ENCODE results near the gene NUAK1.

The NUAK1 gene

DNA sequence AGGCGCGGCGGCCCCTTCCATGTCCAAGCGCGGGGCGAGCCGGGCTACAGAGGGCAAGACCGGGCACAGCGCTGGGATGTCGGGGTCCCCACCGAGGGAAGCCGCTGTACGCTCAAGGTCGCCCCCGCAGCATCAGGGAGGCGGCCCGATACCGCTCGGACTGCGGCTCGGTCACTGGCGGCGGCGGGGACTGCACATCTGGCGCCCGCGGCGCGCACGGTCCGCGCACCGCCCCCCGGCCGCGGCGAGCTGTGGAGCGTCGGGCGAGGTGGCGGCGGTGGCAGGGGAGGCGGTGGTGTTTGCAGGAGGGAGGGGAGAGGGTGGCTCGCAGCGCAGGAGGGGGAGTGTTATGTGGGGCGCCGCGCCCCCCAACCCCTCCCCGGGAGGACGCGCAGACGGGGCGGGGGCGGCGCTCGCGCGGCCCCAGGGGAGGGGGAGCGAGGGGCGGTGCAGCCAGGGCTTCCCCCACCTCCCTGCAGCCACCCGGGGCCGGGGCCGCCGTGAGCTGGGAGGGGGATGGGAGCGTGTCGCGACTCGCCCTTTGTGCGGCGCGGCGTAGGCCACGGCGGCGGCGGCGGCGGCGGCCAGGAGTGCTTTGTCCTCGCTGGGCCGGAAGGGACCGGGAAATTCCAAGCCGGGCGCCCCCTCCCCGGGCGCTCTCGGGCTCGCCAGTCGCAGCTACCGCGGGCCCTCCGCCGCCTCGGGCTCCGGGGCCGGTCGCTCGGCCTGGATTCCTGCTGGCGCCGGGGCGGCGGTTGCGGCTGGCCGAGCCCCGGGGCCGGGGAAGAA lies at the start of gene NUAK1:
Gene NUAK1 (minus strand): TSS at position 322 of the 789 bp plus-strand sequence. CDS start 301 bp downstream, at position 21.
- DNase-seq (ENCODE audit: low read depth) = no peak

DNA sequence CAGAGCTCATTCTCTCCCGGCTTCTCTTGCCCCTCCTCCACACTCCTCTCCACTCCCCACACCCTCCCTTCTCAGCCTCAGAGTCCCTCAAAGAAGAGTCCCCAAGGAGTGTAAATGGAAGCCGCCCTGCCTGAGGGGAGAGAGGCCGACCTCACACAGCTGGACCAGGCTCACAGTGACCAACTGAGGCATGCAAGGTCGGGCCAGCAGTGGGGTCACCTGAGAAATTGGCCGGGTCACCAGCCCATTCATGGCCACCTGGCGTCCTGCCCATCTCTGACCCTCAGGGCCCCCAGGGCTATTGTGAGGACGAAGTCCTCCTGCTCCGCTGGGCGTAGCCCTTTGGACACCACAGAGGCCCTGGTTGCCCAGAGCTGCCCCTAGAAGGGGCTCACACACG lies 49.5 kb upstream of the NUAK1 start:
- DNase-seq (ENCODE audit: low read depth) = no peak

DNA sequence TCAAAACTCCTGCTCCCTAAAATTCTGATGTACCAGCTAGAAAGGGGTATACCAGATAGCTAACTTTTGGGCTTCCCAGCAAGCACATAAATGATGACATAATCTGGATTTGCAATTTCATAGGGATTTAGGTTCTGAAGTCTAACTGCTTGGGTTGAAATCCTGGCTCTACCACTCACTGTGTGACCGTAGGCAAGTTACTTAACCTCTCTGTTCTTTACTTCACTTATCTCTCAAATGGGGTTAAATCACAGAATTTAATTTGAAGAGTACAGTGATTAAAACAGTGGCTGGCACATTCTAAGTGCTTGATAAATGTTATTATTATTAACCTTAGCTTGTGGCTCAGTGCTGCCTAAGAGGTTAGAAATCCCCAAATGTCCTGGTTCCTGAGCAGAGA lies 49.1 kb upstream of the NUAK1 start:
- DNase-seq (ENCODE audit: low read depth) = no peak

DNA sequence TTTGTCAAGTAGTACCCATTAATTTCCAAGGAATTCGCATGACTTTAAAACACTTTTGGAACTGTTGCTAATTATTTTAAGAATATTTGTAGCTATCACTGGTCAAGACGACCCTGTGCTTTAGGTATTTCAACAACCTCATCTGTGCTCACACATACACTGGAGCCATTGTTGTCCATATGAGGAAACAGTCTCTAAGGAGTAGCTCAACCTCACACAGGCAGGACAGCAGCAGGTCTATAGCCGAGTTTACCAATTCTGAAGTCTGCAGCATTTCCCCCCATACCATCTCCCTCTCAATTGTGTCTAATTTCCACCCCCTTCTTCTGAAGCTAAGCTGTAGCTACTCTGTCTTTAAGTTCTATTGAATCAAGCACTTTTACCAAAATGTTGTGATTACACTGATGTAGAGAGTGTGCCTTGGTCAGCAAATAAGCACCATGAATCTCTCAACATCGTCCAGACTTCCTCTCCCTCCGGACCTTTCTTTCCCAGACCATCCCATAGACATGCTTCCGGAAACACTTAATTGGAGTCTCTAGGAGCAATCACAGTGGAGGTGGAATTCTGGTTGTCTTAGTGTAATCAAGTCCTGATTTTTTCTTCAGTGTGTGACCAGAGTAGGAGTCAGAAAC lies 48.5 kb upstream of the NUAK1 start:
- DNase-seq (ENCODE audit: low read depth) = no peak

DNA sequence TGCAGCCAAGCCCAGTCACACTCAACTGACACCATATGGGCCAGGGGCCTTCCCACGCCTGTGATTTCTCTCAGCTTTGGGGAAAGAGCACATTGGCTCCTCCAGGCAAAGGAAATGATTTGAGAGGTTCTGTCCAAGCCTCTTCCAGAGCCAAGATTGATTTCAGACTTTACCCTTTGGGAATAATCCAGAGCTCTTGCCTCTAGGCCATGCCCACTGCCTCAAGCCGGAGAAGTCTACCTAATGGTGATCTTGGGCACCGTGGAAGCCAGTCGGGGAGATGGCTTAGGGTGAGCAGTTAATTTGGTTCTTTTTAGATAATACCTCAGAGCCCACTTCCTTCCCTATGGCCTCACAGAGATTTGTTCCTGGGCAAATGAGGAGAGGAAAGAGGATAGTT lies 45.0 kb upstream of the NUAK1 start:
- DNase-seq (ENCODE audit: low read depth) = no peak

DNA sequence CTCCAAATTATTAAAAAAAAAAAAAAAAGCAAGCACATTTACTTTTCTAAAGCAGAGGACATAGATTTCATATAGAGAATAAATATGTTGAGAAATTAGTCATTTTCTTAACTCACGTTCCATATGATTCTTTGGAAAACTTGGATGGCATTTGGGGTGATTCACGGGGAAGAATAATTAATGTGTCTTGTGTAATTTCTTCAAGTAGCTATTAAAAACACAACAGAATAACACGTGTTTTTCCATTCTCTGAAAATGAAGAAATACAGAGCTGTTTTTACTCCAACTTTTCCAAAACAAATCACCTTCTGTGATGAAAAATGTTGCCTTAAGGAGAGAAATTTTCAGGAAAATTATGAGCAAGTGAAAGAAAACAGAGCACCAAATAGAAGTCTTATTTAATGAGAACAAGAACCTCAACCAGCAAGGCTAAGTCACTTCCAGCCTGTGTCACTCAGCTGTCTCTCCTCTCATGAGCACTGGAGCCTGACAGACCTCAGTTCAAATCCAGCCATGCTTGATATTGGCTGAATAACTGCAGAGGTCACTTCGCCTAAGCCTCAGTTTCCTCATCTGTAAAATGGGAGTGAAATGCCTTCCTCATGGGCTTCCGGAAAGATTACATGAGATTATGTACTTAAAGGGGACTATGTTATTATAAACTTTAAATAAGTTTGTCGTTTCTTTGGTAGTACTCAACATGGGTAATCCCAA lies 42.8 kb upstream of the NUAK1 start:
- DNase-seq (ENCODE audit: low read depth) = no peak

DNA sequence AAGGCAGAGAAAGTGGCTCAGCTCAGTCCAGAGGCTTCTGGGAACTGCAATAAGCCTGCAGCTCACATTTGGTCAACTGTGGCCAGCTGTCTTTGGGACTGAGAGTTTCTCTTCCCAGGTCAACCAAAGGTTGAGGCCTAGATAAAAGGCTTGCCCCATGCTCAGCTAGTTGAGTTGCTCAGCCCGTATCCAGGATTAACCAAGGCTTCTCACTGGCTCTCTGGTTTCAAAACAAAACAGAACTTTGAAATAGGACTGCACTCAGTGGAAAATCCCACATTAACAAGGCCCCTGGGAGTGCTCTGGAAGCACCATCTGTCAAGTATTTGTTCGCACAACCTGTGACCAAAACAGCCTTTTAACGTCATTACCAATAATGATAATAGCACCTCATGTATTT lies 40.3 kb upstream of the NUAK1 start:
- no peak for DNase-seq (ENCODE audit: low read depth)

DNA sequence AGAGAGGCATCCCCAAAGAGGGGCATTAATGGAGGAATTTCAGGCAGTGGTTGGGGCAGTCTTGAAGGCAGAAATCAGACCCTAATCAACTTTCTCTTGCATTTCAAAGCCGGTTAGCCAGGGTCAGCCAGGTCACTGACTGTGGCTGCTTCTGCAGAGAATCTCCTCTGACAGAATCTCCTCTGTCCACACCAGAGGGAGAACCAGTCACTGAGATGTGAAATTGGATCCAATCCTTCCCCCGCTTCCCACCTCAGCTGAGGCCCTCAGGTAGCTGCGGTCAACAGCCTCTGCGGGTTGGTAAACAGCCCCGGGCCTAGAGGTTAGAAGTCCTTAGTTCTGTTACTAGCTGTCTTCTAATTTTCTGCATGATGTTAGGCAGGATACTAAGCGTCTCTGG lies 39.8 kb upstream of the NUAK1 start:
- DNase-seq (ENCODE audit: low read depth) = no peak

DNA sequence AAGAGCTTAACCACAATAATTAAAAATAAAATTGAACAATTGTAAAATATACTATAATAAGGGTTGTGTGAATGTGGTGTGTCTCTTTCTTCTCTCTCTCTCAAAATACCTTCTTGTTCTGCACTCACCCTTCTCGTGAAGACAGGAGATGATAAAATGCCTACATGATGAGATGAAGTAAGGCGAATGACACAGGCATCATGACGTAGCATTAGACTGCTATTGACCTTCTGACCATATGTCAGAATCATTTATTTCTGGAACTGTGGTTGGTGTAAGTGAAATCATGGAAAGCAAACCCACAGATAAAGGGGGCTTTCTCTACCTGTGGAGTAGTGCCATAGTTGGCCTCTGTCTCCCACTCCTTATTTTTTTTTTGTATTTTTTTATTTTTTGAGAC lies 37.8 kb upstream of the NUAK1 start:
- DNase-seq (ENCODE audit: low read depth) = no peak

DNA sequence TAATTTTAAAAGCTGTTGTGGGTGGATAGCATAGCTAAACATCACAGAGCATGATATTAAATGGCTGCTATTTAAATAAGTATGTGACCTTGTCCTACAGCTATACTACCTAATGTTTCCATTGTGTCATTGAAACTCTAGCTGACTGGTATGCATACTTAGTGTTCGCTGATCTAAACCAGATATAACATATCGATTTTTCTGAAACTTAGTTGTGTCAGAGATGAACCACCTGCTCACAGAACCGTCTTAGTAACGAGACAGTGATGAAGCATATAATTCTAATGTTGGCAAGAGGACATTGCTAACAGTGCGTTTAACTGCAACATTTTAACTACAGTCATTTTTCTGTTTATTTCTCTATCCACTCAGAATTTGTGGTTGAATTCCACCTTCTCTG lies 36.1 kb upstream of the NUAK1 start:
- DNase-seq (ENCODE audit: low read depth) = no peak

DNA sequence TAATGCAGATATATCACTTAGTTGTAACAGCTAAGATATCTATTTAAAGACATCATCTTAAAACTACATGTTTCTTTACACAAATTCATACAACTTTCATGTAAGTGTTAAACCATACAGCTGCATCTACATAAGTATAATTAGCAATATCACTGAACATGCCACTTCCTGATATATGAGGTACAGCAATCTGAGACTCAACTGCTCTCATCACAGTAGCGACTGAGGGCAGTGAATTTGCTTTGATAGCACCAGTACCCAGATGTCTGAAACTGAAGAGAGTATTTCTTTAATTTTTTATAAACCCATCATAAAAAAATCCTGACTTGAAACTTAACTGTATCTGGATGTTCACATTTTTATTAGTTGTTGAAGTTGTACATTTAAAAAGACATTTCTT lies 34.7 kb upstream of the NUAK1 start:
- DNase-seq (ENCODE audit: low read depth) = no peak

DNA sequence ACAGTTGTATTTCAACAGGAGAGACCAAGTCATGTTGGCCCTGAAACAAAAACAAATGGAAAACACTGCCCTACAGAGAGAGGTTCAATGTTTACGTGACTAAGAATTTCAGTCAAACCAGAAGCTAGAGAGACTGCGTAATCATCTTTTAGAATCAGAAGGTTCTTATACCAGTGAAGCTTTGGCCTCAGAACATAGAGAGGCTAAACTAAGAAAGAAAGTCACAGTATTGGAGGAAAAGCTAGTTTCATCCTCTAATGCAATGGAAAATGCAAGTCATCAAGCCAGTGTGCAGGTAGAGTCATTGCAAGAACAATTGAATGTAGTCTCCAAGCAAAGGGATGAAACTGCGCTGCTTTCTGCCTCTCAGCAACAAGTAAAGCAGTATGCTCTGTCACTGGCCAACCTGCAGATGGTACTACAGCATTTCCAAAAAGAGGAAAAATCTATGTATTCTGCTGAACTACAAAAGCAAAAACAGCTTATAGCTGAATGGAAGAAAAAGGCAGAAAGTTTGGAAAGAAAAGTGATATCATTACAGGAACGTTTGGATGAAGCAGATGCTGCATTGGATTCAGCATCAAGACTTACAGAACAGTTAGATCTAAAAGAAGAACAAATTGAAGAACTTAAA lies 32.5 kb upstream of the NUAK1 start:
- DNase-seq (ENCODE audit: low read depth) = no peak

DNA sequence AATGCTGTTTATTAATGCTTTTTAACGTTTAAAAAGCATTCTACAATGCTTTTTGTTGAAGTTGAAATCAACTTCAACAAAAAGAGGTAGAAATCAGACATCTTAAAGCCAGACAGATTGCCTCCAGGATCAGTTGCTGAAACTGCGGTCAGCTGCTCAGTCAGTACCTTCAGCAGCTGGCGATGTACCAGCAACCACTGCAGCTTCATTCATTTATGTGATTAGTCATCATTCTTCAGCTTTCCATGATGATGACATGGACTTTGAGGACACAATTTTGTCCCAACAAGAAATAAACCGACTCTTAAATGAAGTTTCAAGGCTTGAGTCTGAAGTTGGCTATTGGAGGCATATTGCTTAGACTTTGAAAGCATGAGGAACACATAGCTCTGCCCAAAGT lies 31.5 kb upstream of the NUAK1 start:
- no peak for DNase-seq (ENCODE audit: low read depth)

DNA sequence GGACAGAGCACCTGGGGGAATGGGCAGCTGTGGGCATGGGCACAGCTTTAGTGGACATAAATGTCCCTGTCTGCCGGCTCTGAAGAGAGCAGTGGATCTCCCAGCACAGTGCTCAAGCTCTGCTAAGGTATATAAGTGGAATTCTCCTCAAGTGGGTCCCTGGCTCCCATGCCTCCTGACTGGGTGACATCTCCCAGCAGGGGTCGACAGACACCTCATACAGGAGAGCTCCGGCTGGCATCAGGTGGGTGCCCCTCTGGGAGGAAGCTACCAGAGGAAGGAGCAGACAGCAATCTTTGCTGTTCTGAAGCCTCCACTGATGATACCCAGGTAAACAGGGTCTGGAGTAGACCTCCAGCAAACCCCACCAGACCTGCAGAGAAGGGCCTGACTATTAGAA lies 25.0 kb upstream of the NUAK1 start:
- DNase-seq (ENCODE audit: low read depth) = no peak

DNA sequence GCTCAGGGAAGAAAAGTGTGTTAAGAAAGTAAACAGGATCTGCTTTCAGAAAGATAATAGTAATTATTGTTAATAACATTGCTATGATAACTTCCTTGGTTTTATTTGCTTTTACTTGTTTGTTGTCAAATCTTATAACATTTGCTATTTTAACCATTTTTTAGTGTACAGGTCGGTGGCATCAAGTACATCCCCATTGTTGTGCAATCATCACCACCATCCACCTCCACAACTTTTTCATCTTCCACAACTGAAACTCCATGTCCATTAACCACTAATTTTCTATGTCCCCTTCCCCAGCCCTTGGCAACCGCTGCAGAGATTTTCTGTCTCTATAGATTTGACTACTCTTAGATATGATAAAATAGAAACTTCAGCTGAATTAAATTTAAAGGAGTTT lies 22.7 kb upstream of the NUAK1 start:
- no peak for DNase-seq (ENCODE audit: low read depth)

DNA sequence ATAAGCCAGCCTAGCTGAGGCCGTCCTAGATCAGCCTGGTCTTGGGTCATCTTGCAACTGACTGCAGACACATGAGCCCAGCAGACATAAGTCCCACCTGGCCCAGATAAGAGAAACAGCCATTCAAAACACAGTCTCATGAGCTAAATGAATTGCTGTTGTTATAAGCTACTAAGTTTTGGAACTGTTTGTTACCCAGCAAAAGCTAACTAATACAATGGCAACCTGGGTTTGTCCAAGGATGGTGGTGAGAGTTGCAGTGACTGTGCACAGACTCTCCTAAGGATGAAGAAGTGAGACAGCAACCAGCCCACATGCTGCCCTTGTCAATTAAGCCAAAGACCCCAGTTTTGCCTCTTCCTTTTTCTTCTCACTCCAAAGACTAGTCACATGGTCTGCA lies 22.2 kb upstream of the NUAK1 start:
- DNase-seq (ENCODE audit: low read depth) = no peak

DNA sequence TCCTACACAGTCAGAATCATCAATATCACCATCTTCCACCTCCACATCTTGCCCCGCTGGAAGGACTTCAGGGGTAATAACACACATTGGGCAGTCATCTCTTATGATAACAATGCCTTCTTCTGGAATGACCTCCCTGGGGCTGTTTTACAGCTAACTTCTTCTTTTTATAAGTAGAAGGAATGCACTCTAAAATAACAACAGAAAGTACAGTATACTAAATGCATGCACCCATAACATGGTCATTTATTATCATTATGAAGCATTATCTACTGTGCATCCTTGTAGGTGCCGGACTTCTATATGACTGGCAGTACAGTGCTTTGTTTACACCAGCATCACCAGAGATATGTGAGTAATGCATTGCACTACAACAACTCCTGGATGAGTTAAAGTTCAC lies 19.0 kb upstream of the NUAK1 start:
- DNase-seq (ENCODE audit: low read depth) = no peak

DNA sequence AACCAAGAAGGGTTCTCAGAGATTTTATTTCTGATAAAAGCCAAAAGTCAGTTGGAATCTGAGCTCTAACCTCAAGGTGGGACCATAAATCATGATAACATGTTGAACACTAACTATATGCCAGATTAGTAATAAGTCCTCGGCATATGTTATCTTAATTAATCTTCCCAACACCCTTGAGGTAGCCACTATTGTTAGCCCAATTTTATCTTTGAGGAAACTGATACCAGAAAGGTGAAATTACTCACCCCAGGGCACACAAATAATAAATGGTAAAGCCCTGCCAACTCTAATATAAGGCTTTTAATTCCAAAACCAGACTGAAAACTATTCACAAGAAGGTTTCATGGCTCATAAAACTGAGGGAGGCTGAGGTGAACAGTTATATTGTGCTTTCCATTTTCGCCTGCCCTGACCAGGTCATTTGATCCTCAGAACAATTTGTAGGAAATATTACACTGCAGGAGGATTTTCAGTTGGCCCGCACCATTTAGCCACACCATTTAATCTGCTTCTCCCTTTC lies 16.1 kb upstream of the NUAK1 start:
- DNase-seq (ENCODE audit: low read depth) = no peak

DNA sequence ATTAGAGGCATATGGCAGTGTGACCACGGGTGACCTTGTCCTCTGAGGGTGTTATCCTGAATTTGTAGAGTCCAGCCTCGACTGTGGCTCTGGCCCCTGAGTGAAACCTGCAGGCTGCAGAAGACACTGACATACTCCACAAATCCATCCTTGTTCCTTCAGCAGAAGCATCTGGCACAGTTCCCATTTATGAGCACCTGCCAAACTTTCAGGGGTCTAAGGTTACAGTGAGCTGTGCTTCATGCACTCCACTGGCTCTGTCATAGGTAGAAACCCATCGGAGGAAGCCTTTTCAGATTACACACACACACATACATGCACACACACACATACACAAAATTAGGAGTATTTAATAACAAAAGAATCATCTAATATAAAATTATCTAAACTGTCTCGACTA lies 13.6 kb upstream of the NUAK1 start:
- no peak for DNase-seq (ENCODE audit: low read depth)

DNA sequence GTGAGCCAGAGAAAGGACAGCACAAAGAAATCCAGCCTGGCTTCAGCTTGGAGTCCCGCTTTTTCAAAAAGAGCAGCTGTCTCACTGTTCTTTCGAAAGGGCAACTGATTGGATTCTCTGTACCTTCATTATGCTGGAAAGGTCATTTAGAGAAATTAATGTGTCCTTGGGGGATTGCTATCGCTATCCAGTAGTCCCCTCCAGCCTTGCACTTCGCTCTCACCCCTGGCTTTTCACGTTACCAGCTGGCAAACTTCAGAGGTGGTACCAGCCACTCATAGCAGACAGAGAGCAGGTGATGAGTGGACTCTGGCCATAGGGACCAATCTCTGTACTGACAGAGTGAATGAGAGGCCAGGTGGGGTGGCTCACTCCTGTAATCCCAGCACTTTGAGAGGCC lies 11.8 kb upstream of the NUAK1 start:
- no peak for DNase-seq (ENCODE audit: low read depth)

DNA sequence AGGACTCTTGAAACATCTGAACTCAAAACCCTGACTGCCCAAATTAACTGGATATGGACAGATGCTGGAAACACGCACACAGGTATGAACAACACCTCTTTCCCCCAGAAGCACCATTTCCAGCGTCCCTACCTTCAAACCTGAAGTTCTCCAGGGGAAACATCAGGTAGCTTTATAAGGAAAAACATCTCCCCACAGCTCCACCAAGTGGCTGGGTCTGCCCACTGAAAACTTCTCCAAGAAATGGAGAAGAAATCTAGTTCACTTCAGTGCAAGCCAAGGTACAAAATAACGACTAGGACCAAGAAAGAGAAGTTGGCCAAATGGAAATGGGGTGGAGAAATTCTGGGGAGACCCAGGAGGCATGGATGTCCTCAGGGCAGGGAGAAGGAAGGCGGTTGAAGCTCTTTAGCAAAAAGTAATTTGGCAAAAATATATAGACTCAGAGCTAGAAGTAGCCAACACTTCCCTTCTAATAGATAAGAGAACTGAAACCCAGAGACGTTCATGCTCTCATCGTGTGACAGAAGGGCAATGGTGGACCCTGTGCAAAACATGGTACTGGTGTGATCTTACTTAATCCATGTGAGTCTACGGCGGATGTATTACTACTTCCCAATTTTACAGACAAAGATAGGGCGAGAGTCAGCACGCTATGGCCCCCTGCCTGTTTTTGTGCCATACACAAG lies 10.5 kb upstream of the NUAK1 start:
- DNase-seq (ENCODE audit: low read depth) = no peak

DNA sequence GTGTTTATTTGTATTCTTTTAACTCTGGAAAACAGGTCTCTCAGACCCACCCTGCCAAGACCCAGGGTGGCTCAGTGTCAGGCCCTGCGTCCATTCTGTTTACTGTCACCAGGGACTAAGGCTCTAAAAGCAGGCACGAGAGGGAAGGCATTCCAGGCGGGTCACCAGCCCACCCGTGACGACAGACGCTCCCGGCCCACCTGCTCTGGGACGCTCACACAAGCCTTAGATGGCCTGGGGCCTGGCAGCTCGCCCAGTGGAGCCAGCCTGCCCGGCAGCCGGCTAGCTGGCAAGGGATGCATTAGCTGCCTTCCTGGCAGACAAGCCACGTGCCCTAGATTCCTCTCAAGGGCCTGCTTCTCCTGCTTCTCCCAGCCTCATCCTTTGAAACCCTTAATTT lies 9.2 kb upstream of the NUAK1 start:
- DNase-seq (ENCODE audit: low read depth) = no peak

Data from stimulated activated CD8-positive, alpha-beta memory T cell treated with anti-CD3 and anti-CD28 coated beads, Interleukin-15, amount 100 ng/mL, for 24 hours (primary cell).